NCI-H146 treated with DMSO at 0.1 percent for 48 hours (cell line): ENCODE results near the gene DKKL1.
"Not testable (repeated sequence)": the region's sequence is repeated elsewhere in the genome, so short reads cannot be mapped to it uniquely, and the experiment has no call there.

Source experiments
- DNase-seq: peaks from one replicate; lab custom pipeline; 2025; ENCODE audit not compliant: unreplicated experiment; lab: John Stamatoyannopoulos, UW

DKKL1 gene

GRCh38 chr19:49362048-49362928 is 1.4 kb upstream of the DKKL1 start, which contains the start of gene TEAD2:
Gene TEAD2 (minus strand): TSS chr19:49362416. CDS start chr19:49360075, 2,341 bp downstream.
- DNase-seq, result no peak

GRCh38 chr19:49362929-49363267 is 779 bp upstream of the DKKL1 start:
- no peak for DNase-seq

- no peak for DNase-seq
Observed at GRCh38 chr19:49364083-49364737, 533 bp downstream of the DKKL1 start.

- DNase-seq, result no peak
Observed at GRCh38 chr19:49366110-49366509, 2.4 kb downstream of the DKKL1 start.

GRCh38 chr19:49368711-49369358 is 5.2 kb downstream of the DKKL1 start:
- no peak for DNase-seq

- no peak for DNase-seq
Observed at GRCh38 chr19:49371184-49371583, 7.5 kb downstream of the DKKL1 start.

GRCh38 chr19:49373174-49373573 is 9.5 kb downstream of the DKKL1 start:
- not testable (repeated sequence) for DNase-seq

GRCh38 chr19:49374665-49375434 is 11.2 kb downstream of the DKKL1 start:
- DNase-seq, result no peak

- DNase-seq, result no peak
Observed at GRCh38 chr19:49378512-49378911, 14.8 kb downstream of the DKKL1 start.

- no peak for DNase-seq
Observed at GRCh38 chr19:49380391-49380790, 16.7 kb downstream of the DKKL1 start.

- no peak for DNase-seq
Observed at GRCh38 chr19:49382639-49383038, 19.0 kb downstream of the DKKL1 start.

GRCh38 chr19:49383599-49383998 is 19.9 kb downstream of the DKKL1 start:
- DNase-seq, result no peak

GRCh38 chr19:49387936-49388372 is 24.3 kb downstream of the DKKL1 start, which contains the start of gene KASH5:
Gene KASH5 (plus strand): TSS chr19:49388249. CDS start chr19:49390884, 2,635 bp downstream.
- no peak for DNase-seq

GRCh38 chr19:49389406-49389805 is 25.7 kb downstream of the DKKL1 start:
- no peak for DNase-seq

- no peak for DNase-seq
Observed at GRCh38 chr19:49390131-49390928, 26.7 kb downstream of the DKKL1 start.

GRCh38 chr19:49390929-49391359 is 27.3 kb downstream of the DKKL1 start:
- DNase-seq, result no peak

GRCh38 chr19:49391581-49392399 is 28.1 kb downstream of the DKKL1 start:
- DNase-seq, result peak; percentile 80

GRCh38 chr19:49393881-49394280 is 30.2 kb downstream of the DKKL1 start:
- DNase-seq, result no peak
